HepG2 (cell line): Measurements from ENCODE around the gene PHRF1. TPM values are rescaled to one million over a fixed set of nuclear protein-coding genes. Genes with fewer than 3 reads are reported as not detected.

Source experiments
- ATAC-seq: fragments of 200-7000 bp; cut with Tn5 transposase; 3 replicates; pipeline ENCODE4 v1.9.1; 2020; ENCODE audit warnings: mild to moderate bottlenecking, moderate library complexity
- BruUV-seq: library from RNA; stranded (reverse); fragments of 400-500 nt; replicated peaks from 2 replicates; lab custom pipeline; 2021; lab: Mats Ljungman, UMichigan
- CTCF ChIA-PET: fragments of 300-600 bp; formaldehyde crosslinking; extraction: SDS; loops from one replicate; lab custom pipeline; 2021; ENCODE audit warnings: low total read pairs, inconsistent platforms, low intra/inter-chr PET ratio; lab: Yijun Ruan, JAX
- POLR2A ChIA-PET: fragments of 350-600 bp; sonication (Branson Sonifier 250); formaldehyde crosslinking; loops from one replicate; lab custom pipeline; 2020; ENCODE audit warnings: antibody characterized with exemption, inconsistent platforms; lab: Yijun Ruan, JAX
- DNase-seq: peaks from one replicate; pipeline ENCODE4 v3.0.0-alpha.2; 2015; ENCODE audit warnings: low spot score
- FAIRE-seq: peaks from 3 replicates; lab custom pipeline; 2011; peaks lifted over from hg19 to GRCh38; lab: Jason Lieb, UNC
- H2AFZ ChIP-seq: one replicate; pipeline ENCODE4 v1.6.1; 2011; ENCODE audit warnings: low read length, inconsistent platforms
- H3K27ac ChIP-seq: fragments of 300-600 bp; 3 replicates; pipeline ENCODE4 v1.8.0; 2011; ENCODE audit warnings: mixed run types, mild to moderate bottlenecking, mixed read lengths, low read length, inconsistent platforms; ENCODE audit not compliant: insufficient read depth; ENCODE audit errors: extremely low read length
- H3K27me3 ChIP-seq, 2 experiments: fragments of 200-600 bp in 1 of 2; 2 replicates in 1 of 2; 3 replicates in 1 of 2; pipeline versions ENCODE4 v1.6.0 to v1.8.0; 2011; ENCODE audit warnings: low read length in 2 of 2, mild to moderate bottlenecking in 2 of 2, moderate library complexity in 2 of 2, inconsistent platforms in 1 of 2; ENCODE audit not compliant: insufficient read depth in 2 of 2, control insufficient read depth in 1 of 2
- H3K36me3 ChIP-seq, 2 experiments: fragments of 200-600 bp in 1 of 2; replicated peaks in 1 of 2; 2 replicates in 1 of 2; 3 replicates in 1 of 2; pipeline versions ENCODE4 v1.5.1 to v1.8.0; 2011; ENCODE audit warnings: low read length in 2 of 2, inconsistent platforms in 1 of 2; ENCODE audit not compliant: insufficient read depth in 2 of 2, control insufficient read depth in 1 of 2
- H3K4me1 ChIP-seq: 2 replicates; pipeline ENCODE4 v1.5.1; 2012; ENCODE audit warnings: low read length, inconsistent platforms; ENCODE audit not compliant: insufficient read depth
- H3K4me2 ChIP-seq: 2 replicates; pipeline ENCODE4 v1.6.0; 2011; ENCODE audit warnings: low read depth, low read length, inconsistent platforms
- H3K4me3 ChIP-seq, 3 experiments: fragments of 200-600 bp in 1 of 3; sonication (generic), shearing (Covaris generic) in 1 of 3; replicated peaks in 1 of 3; 2 replicates each; pipeline ENCODE4 v1.5.1; 2011 to 2016; ENCODE audit warnings: low read length in 3 of 3, inconsistent platforms in 2 of 3, low read depth in 2 of 3, mild to moderate bottlenecking in 2 of 3, control low read depth in 1 of 3, mixed read lengths in 1 of 3; ENCODE audit not compliant: insufficient read depth in 1 of 3
- H3K79me2 ChIP-seq: one replicate; pipeline ENCODE4 v1.6.1; 2011; ENCODE audit warnings: low read length, inconsistent platforms; ENCODE audit not compliant: insufficient read depth
- H3K9ac ChIP-seq: 2 replicates; pipeline ENCODE4 v1.6.0; 2011; ENCODE audit warnings: mild to moderate bottlenecking, low read depth, low read length, inconsistent platforms; ENCODE audit not compliant: insufficient read depth
- H3K9me3 ChIP-seq: 2 replicates; pipeline ENCODE4 v1.5.1; 2012; ENCODE audit warnings: mild to moderate bottlenecking, low read length
- H4K20me1 ChIP-seq: 2 replicates; pipeline ENCODE4 v1.6.0; 2011; ENCODE audit warnings: inconsistent platforms, mild to moderate bottlenecking, low read length, moderate library complexity; ENCODE audit not compliant: insufficient read depth
- AGO2 ChIP-seq: fragments of 200-400 bp; formaldehyde crosslinking; optimal IDR thresholded peaks from 2 replicates; pipeline ENCODE3; 2017; ENCODE audit warnings: mild to moderate bottlenecking, low read depth, low read length, moderate library complexity
- RBM22 ChIP-seq: fragments of 200-400 bp; formaldehyde crosslinking; optimal IDR thresholded peaks from 2 replicates; pipeline ENCODE3; 2017; ENCODE audit warnings: mild to moderate bottlenecking, low read length, moderate library complexity
- ZFP36 ChIP-seq: fragments of 150-350 bp; IDR thresholded peaks from 2 replicates; pipeline ENCODE4 v1.6.1; 2018; ENCODE audit warnings: borderline replicate concordance, low read length, low read depth; ENCODE audit not compliant: partially characterized antibody
- ZNF775 ChIP-seq: sonication (generic); formaldehyde crosslinking; IDR thresholded peaks from 2 replicates; pipeline ENCODE4 v1.4.0; 2020; ENCODE audit warnings: missing genetic modification reagents, mild to moderate bottlenecking, moderate library complexity, borderline replicate concordance
- WGBS: methylation state at CpG from one replicate; pipeline ENCODE4 v1.1.6; 2017; ENCODE audit warnings: low lambda C conversion rate; 5-methylcytosine and 5-hydroxymethylcytosine counted together
- in situ Hi-C: cut with HindIII; loops from 2 replicates; pipeline ENCODE4 v1.10.0; 2017; ENCODE audit warnings: low pct_unique_long_range_greater_than_20kb; ENCODE audit not compliant: extremely low pct_ligation_motif_present
- intact Hi-C: fragments of 100-400 bp; cut with micrococcal nuclease; formaldehyde crosslinking; loops from one replicate; pipeline ENCODE4 v1.10.0; 2022; ENCODE audit not compliant: unreplicated experiment
- polyA plus RNA-seq, 8 experiments: library from polyadenylated mRNA; depleted of rRNA in 3 of 8; stranded (reverse) in 7 of 8; unstranded in 1 of 8; fragments of >200 nt; fragmentation: Illumina TruSeq in 4 of 8; extraction: Trizol in 4 of 8; gene quantifications; 2 replicates each; pipeline versions ENCODE4 v1.2.1 to v1.2.3, GENCODE V29; 2011 to 2016; ENCODE audit warnings: low read depth in 4 of 8, missing spikeins in 1 of 8, mixed read lengths in 1 of 8; ENCODE audit not compliant: insufficient read depth in 1 of 8
- total RNA-seq, 5 experiments: library from RNA; depleted of rRNA; stranded (reverse); fragments of >200 nt; fragmentation: Illumina TruSeq; extraction: Trizol; gene quantifications; 2 replicates each; pipeline ENCODE4 v1.2.3, GENCODE V29; 2016; ENCODE audit warnings: low read depth in 1 of 5
- TF ChIP-seq, protein P1 (sequence below): sonication (generic); formaldehyde crosslinking; IDR thresholded peaks from 2 replicates; pipeline ENCODE4 v1.4.0; 2020; ENCODE audit warnings: missing genetic modification reagents, mild to moderate bottlenecking, borderline replicate concordance

The PHRF1 gene
- total and polyA plus RNA-seq, 2 of the 13 experiments (the other 11 are each of a cell fraction or from before 2014, with no cell fraction given), result 8.2 to 16.7 TPM

GRCh38 chr11:617912-618682 lies 41.8 kb downstream of the PHRF1 start (continued):
- TF ChIP-seq ZFP36, result no peak

DNA sequence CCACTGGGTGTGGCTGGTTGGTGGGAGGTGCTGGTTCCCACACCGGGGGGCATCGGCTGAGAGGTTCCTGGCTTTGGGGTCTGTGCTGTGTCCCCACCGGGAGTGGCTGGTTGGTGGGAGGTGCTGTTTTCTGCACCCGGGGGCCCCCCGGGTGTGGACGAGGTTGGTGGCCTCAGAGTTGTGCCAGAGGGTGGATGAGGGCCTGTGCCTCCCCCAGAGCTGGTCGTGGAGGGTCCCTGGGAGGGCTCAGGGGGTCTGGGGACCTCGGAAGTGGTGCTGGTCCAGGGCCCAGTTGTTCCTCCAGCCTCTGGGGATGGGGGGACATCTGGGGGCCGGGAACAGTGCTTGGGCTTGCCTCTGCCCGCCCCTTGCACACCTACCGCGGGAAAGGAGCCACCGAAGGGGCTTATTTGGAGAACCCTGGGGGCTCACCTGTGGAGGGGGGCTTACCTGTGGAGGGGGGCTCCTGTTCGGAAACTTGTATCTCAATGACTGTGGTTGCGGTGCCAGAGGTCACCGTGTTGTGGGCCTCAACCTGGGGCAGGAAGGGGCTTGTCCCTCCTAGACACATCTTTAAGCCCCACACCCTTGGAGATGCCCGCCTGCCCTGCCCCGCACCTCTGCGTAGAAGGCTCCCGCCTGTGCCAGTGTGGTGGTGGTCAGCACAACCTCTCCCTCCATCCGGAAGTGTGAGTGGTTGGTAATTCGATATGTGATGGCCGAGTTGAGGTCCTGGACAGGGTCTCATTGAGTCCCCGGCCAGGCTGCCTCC lies 42.8 kb downstream of the PHRF1 start:
- ATAC-seq, result no peak
- Histone ChIP-seq H3K9ac (no peak overlapping the region), H3K27ac (no peak overlapping the region), H2AFZ (no peak overlapping the region), H4K20me1 (no peaks in the 10 kb centered on the region; the same call in 1 of the 2 replicates), H3K27me3 (no peaks in the 10 kb centered on the region), H3K4me2 (no peak overlapping the region), H3K9me3 (no peaks in the 10 kb centered on the region), H3K36me3 (peaks cover 0 to 15% of the 10 kb centered on the region in 2 experiments; a peak in 2 of 5 replicates), H3K4me3 (no peak overlapping the region), H3K4me1 (peaks cover 8% of the 10 kb centered on the region), H3K79me2 (no peaks in the 10 kb centered on the region)
- 98% methylated on average over 17 of the region's 24 CpGs for WGBS
- no TSS peak for BruUV-seq
- no peak for FAIRE-seq
- intact Hi-C loops, result loop anchor here (10.0 kb wide), 1 partner anchor 64 kb away; no protein-coding TSS in a partner anchor
- in situ Hi-C loops, result no loop called here
- ChIA-PET POLR2A (no interaction called here), CTCF (no interaction called here)
- TF ChIP-seq, protein P1, sequence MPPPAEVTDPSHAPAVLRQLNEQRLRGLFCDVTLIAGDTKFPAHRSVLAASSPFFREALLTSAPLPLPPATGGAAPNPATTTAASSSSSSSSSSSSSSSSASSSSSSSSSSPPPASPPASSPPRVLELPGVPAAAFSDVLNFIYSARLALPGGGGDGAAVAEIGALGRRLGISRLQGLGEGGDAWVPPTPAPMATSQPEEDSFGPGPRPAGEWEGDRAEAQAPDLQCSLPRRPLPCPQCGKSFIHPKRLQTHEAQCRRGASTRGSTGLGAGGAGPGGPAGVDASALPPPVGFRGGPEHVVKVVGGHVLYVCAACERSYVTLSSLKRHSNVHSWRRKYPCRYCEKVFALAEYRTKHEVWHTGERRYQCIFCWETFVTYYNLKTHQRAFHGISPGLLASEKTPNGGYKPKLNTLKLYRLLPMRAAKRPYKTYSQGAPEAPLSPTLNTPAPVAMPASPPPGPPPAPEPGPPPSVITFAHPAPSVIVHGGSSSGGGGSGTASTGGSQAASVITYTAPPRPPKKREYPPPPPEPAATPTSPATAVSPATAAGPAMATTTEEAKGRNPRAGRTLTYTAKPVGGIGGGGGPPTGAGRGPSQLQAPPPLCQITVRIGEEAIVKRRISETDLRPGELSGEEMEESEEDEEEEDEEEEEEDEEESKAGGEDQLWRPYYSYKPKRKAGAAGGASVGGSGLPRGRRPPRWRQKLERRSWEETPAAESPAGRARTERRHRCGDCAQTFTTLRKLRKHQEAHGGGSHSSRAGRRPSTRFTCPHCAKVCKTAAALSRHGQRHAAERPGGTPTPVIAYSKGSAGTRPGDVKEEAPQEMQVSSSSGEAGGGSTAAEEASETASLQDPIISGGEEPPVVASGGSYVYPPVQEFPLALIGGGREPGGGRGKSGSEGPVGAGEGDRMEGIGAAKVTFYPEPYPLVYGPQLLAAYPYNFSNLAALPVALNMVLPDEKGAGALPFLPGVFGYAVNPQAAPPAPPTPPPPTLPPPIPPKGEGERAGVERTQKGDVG, result no peak
- TF ChIP-seq AGO2 (peak; percentile 61), ZNF775 (no peak), RBM22 (peak; percentile 35)
- DNase-seq, result no peak
